ENCODE data around the gene ABHD2. TPM values are rescaled to one million over a fixed set of nuclear protein-coding genes. Genes with fewer than 3 reads are reported as not detected.
"Not testable (repeated sequence)": the region's sequence is repeated elsewhere in the genome, so short reads cannot be mapped to it uniquely, and the experiment has no call there.

Gene ABHD2
- total RNA-seq, 1 donor from 2014 or later, result 202 TPM

DNA sequence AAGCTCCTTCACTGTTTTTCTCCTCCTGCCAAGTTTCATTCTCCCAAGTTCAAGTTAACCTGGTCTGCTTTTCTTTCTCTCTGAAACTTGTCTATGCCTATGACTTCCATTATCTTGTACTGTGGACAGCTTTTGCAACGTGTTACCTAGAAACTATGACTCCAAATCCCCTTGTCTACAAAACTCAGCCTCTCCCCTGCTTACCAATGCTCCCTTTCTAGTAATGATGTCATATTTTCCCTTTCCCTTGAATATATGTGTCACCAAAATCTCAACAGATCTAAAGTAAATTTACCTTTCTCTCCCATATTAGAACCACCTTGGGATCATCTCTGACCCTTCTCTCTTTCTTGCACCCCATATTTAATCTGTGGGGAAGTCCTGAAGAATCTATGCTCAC lies 10.5 kb upstream of the ABHD2 start:
- H3K4me1 ChIP-seq, result no peaks in the 10 kb centered on the region
- no peak overlapping the region for H3K4me3 ChIP-seq
- DNase-seq (no peak), ATAC-seq (no peak)
- H3K36me3 ChIP-seq, result no peaks in the 10 kb centered on the region
- H3K9me3 ChIP-seq, result no peaks in the 10 kb centered on the region
- intact Hi-C loops (cut with DNase I), result no loop called here
- TF ChIP-seq CTCF (IDR thresholded peaks at IDR 0.05), result no peak
- H3K27ac ChIP-seq, result no peak overlapping the region
- H3K27me3 ChIP-seq (ENCODE audit: low read depth), result no peaks in the 10 kb centered on the region

GRCh38 chr15:89078851-89079810 lies 9.1 kb upstream of the ABHD2 start:
- Histone ChIP-seq H3K27me3 (ENCODE audit: low read depth) (no peaks in the 10 kb centered on the region), H3K36me3 (no peaks in the 10 kb centered on the region), H3K9me3 (no peaks in the 10 kb centered on the region), H3K27ac (no peak overlapping the region), H3K4me1 (no peaks in the 10 kb centered on the region), H3K4me3 (no peak overlapping the region)
- DNase-seq (no peak), ATAC-seq (no peak)
- intact Hi-C loops (cut with DNase I), result no loop called here
- TF ChIP-seq CTCF (IDR thresholded peaks at IDR 0.05), result no peak

DNA sequence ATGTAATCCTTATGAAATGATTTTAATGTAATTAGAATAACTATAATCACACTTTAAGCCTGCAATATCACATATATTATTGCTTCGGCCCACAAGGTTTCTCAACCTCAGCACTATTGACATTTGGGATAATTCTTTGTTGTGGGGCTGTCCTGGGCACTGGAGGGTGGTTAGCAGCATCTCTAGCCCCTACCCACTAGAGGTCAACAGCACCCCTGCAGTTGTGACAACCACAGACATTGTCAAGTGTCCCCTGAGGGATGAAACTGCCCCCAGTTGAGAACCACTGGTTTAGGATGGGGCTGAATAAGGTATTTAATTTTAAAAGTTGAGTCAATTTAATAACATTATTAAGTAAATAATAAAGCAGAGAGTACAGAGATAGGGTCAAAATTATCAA lies 6.4 kb upstream of the ABHD2 start:
- no peak for TF ChIP-seq CTCF (IDR thresholded peaks at IDR 0.05)
- intact Hi-C loops (cut with DNase I), result no loop called here

GRCh38 chr15:89083246-89083645 lies 5.0 kb upstream of the ABHD2 start:
- ATAC-seq (no peak), DNase-seq (no peak)
- no peak overlapping the region for H3K27ac ChIP-seq
- TF ChIP-seq CTCF (IDR thresholded peaks at IDR 0.05), result no peak
- H3K9me3 ChIP-seq, result no peaks in the 10 kb centered on the region
- intact Hi-C loops (cut with DNase I), result no loop called here
- no peak overlapping the region for H3K4me3 ChIP-seq
- H3K27me3 ChIP-seq (ENCODE audit: low read depth), result no peaks in the 10 kb centered on the region
- peaks cover 14% of the 10 kb centered on the region for H3K4me1 ChIP-seq
- H3K36me3 ChIP-seq, result no peaks in the 10 kb centered on the region

More for the DNA sequence above, 6.4 kb upstream of the ABHD2 start:
- no peak overlapping the region for H3K27ac ChIP-seq
- H3K4me1 ChIP-seq, result peaks cover 6% of the 10 kb centered on the region
- H3K27me3 ChIP-seq (ENCODE audit: low read depth), result no peaks in the 10 kb centered on the region
- no peak overlapping the region for H3K4me3 ChIP-seq
- H3K9me3 ChIP-seq, result no peaks in the 10 kb centered on the region
- no peak for DNase-seq
- H3K36me3 ChIP-seq, result no peaks in the 10 kb centered on the region
- no peak for ATAC-seq

DNA sequence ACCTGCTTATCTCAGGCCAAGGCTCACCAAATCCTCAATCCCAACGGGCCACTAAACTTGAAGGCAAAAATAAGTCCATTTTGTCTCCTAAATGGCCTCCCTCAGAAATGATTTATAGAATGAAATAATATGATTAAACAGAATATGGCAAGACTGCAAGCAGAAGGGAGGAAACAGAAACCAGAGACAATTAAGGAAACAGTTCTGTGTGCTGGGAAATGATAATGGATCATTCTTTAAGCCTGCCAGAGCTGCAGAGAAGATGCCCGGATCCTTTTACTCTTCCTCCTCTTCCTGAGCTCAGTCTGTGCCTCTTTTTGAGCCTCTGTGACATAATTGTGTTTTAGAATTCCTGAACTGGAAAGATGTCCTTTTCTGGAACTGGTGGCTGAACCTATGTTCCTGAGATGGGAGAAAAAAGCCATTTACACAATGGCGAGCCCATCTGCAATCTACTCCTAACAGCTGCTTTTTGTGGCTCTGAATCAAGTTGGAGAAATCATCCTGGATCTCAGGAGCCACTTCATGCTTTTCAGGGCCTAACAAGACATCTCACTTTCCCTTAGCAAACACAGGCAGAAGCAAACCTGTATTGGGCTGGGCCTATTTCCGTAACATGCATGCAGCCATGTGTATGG lies 2.8 kb upstream of the ABHD2 start:
- no peaks in the 10 kb centered on the region for H3K9me3 ChIP-seq
- H3K4me3 ChIP-seq, result no peak overlapping the region
- DNase-seq (no peak), ATAC-seq (no peak)
- peaks cover 30% of the 10 kb centered on the region for H3K4me1 ChIP-seq
- no peak for TF ChIP-seq CTCF (IDR thresholded peaks at IDR 0.05)
- H3K27ac ChIP-seq, result no peak overlapping the region
- intact Hi-C loops (cut with DNase I), result no loop called here
- no peaks in the 10 kb centered on the region for H3K27me3 ChIP-seq (ENCODE audit: low read depth)
- no peaks in the 10 kb centered on the region for H3K36me3 ChIP-seq

DNA sequence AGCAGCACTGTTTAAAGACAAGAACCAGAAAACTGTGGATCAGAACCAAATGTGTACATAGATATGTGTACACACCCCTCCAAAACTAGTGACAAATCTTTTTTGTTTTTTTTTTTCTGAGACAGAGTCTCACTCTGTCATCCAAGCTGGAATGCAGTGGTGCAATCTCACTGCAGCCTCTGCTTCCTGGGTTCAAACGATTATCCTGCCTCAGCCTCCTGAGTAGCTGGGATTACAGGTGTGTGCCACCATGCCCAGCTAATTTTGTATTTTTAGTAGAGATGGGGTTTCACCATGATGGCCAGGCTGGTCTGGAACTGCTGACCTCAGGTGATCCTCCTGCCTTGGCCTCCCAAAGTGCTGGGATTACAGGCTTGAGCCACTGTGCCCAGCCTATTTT lies 2.3 kb upstream of the ABHD2 start:
- H3K4me3 ChIP-seq; H3K27ac ChIP-seq; H3K9me3 ChIP-seq; intact Hi-C loops (cut with DNase I); ATAC-seq; DNase-seq; H3K36me3 ChIP-seq; H3K27me3 ChIP-seq (ENCODE audit: low read depth): not testable (repeated sequence)
- H3K4me1 ChIP-seq, result peaks cover 35% of the 10 kb centered on the region

- peaks cover 38% of the 10 kb centered on the region for H3K4me1 ChIP-seq
- H3K27ac ChIP-seq; H3K9me3 ChIP-seq; H3K4me3 ChIP-seq; H3K36me3 ChIP-seq; intact Hi-C loops (cut with DNase I); H3K27me3 ChIP-seq (ENCODE audit: low read depth); ATAC-seq; DNase-seq: not testable (repeated sequence)
Measured at GRCh38 chr15:89086390-89086789, 1.9 kb upstream of the ABHD2 start.
